Osteocyte (in vitro differentiated cells): ENCODE measurements around the gene SLC47A1. TPM values are rescaled to one million over a fixed set of nuclear protein-coding genes. Genes with fewer than 3 reads are reported as not detected.
"Not testable (repeated sequence)": the region's sequence is repeated elsewhere in the genome, so short reads cannot be mapped to it uniquely, and the experiment has no call there.

Experiments
- DNase-seq: peaks from one replicate; pipeline ENCODE4 v3.0.0; 2021; ENCODE audit warnings: mixed read lengths; ENCODE audit not compliant: unreplicated experiment; ENCODE audit errors: extremely low spot score
- H3K27ac Mint-ChIP-seq: one replicate; pipeline ENCODE4 v1.8.0; 2021; ENCODE audit warnings: mild to moderate bottlenecking, mixed read lengths; ENCODE audit not compliant: unreplicated experiment
- H3K27me3 Mint-ChIP-seq: one replicate; pipeline ENCODE4 v1.8.0; 2021; ENCODE audit warnings: mixed read lengths; ENCODE audit not compliant: unreplicated experiment
- H3K36me3 Mint-ChIP-seq: one replicate; pipeline ENCODE4 v1.8.0; 2021; ENCODE audit warnings: mixed read lengths; ENCODE audit not compliant: unreplicated experiment
- H3K4me1 Mint-ChIP-seq: one replicate; pipeline ENCODE4 v1.8.0; 2021; ENCODE audit warnings: mixed read lengths; ENCODE audit not compliant: unreplicated experiment
- H3K4me3 Mint-ChIP-seq: one replicate; pipeline ENCODE4 v1.8.0; 2021; ENCODE audit warnings: mild to moderate bottlenecking, moderate library complexity, mixed read lengths; ENCODE audit not compliant: unreplicated experiment
- H3K9me3 Mint-ChIP-seq: one replicate; pipeline ENCODE4 v1.8.0; 2021; ENCODE audit warnings: mixed read lengths; ENCODE audit not compliant: unreplicated experiment
- CTCF ChIP-seq: fragments of 200-600 bp; sonication (generic); IDR thresholded peaks from 2 replicates; pipeline ENCODE4 v1.5.0; 2021; ENCODE audit warnings: antibody characterized with exemption, mild to moderate bottlenecking, moderate library complexity
- total RNA-seq: library from RNA; stranded (reverse); gene quantifications from 2 replicates; pipeline ENCODE4 v1.2.1, GENCODE V29; 2021

SLC47A1 gene
- total RNA-seq, 1 donor from 2014 or later: 2.4 TPM

GRCh38 chr17:19579192-19579761 lies 45.6 kb downstream of the SLC47A1 start:
- H3K4me3 Mint-ChIP-seq: peak overlapping the region; percentile 61
- no peak for DNase-seq

GRCh38 chr17:19579867-19580565 lies 46.4 kb downstream of the SLC47A1 start:
- H3K9me3 Mint-ChIP-seq: no peaks in the 10 kb centered on the region
- no peaks in the 10 kb centered on the region for H3K36me3 Mint-ChIP-seq
- no peak for TF ChIP-seq CTCF
- H3K27me3 Mint-ChIP-seq: peaks cover 4% of the 10 kb centered on the region
- no peak overlapping the region for H3K27ac Mint-ChIP-seq
- peak overlapping the region; percentile 76 for H3K4me3 Mint-ChIP-seq
- H3K4me1 Mint-ChIP-seq: peaks cover 2% of the 10 kb centered on the region
- DNase-seq: no peak

More at GRCh38 chr17:19579192-19579761, 45.6 kb downstream of the SLC47A1 start:
- H3K4me1 Mint-ChIP-seq: peaks cover 4% of the 10 kb centered on the region
- H3K27ac Mint-ChIP-seq: no peak overlapping the region
- no peaks in the 10 kb centered on the region for H3K36me3 Mint-ChIP-seq
- peaks cover 4% of the 10 kb centered on the region for H3K27me3 Mint-ChIP-seq
- no peak for TF ChIP-seq CTCF
- no peaks in the 10 kb centered on the region for H3K9me3 Mint-ChIP-seq

GRCh38 chr17:19580566-19580920 lies 46.9 kb downstream of the SLC47A1 start:
- H3K4me1 Mint-ChIP-seq: not testable (repeated sequence)

GRCh38 chr17:19582152-19582551 lies 48.5 kb downstream of the SLC47A1 start:
- H3K4me1 Mint-ChIP-seq, H3K4me3 Mint-ChIP-seq, H3K36me3 Mint-ChIP-seq, DNase-seq, H3K27me3 Mint-ChIP-seq, H3K9me3 Mint-ChIP-seq, H3K27ac Mint-ChIP-seq: not testable (repeated sequence)

More at GRCh38 chr17:19580566-19580920, 46.9 kb downstream of the SLC47A1 start:
- not testable (repeated sequence) for H3K27me3 Mint-ChIP-seq, DNase-seq, H3K27ac Mint-ChIP-seq, H3K36me3 Mint-ChIP-seq, H3K9me3 Mint-ChIP-seq
- H3K4me3 Mint-ChIP-seq: peak overlapping the region; percentile 76

DNA sequence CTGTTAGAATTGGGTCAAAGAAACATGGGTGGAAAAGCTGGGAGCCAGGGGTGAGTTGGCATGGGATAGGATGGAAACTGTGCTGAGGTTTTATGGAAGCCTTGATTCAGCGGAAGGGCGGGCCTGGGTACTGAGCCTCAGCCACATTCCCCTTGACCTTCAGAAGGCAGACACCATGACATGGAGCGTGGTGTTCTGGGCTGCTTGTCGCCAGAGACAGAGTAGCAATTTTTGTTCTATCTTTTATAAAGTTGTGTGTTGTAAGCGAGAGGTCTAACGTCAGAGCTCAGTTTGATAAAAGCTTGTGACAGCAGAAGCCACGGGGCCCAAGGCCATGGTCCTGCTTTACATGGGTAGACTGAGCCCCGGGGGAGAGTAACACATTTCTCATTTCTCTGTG lies 50.2 kb downstream of the SLC47A1 start:
- DNase-seq: no peak
- peaks cover 2% of the 10 kb centered on the region for H3K4me1 Mint-ChIP-seq
- H3K36me3 Mint-ChIP-seq: no peaks in the 10 kb centered on the region
- H3K27ac Mint-ChIP-seq: no peak overlapping the region
- no peak overlapping the region for H3K4me3 Mint-ChIP-seq
- no peaks in the 10 kb centered on the region for H3K9me3 Mint-ChIP-seq
- H3K27me3 Mint-ChIP-seq: peaks cover 4% of the 10 kb centered on the region
- no peak for TF ChIP-seq CTCF

- no peak for TF ChIP-seq CTCF
- DNase-seq: no peak
- no peak overlapping the region for H3K4me3 Mint-ChIP-seq
- no peaks in the 10 kb centered on the region for H3K4me1 Mint-ChIP-seq
- peaks cover 4% of the 10 kb centered on the region for H3K27me3 Mint-ChIP-seq
- H3K9me3 Mint-ChIP-seq: no peaks in the 10 kb centered on the region
- H3K36me3 Mint-ChIP-seq: no peaks in the 10 kb centered on the region
- no peak overlapping the region for H3K27ac Mint-ChIP-seq
These were observed 56.8 kb downstream of the SLC47A1 start for GRCh38 chr17:19590451-19590850.
